Keratinocyte (primary cell): Measurements from ENCODE around the gene SOX5.

Source experiments
- EZH2 ChIP-seq: IDR thresholded peaks from one replicate; pipeline ENCODE4 v1.6.1; 2012; ENCODE audit warnings: inconsistent platforms, mild to moderate bottlenecking, low read length, moderate library complexity
- TF ChIP-seq, protein P1 (sequence below), 3 experiments: IDR thresholded peaks in 1 of 3; conservative IDR thresholded peaks in 1 of 3; optimal IDR thresholded peaks in 1 of 3; 2 replicates in 2 of 3; 3 replicates in 1 of 3; pipeline versions ENCODE3 to v1.5.1; 2011; ENCODE audit warnings: low read length in 3 of 3, mild to moderate bottlenecking in 3 of 3, moderate library complexity in 2 of 3, control low read depth in 1 of 3, inconsistent platforms in 1 of 3; ENCODE audit not compliant: insufficient read depth in 2 of 3; ENCODE audit errors: extremely low read depth in 1 of 3

DNA sequence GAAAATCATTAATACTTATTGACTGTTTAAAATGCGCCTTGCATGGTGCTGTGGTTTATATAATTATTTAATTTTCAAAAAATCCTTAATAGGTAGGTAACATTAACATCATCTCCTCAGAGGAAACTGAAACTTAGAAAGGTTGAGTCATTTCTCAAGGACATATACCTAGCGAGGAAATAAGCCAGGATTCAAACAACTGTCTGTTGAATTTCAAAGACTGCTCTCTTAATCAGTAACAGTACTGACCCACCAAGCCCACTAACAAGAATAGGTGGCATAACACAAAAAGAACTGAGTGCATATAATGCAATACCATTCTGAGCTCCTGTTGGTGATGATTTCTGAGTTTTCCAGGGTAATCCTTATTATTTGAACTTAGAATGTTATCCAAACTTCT is 174.3 kb downstream of the SOX5 start:
- TF ChIP-seq, protein P1, sequence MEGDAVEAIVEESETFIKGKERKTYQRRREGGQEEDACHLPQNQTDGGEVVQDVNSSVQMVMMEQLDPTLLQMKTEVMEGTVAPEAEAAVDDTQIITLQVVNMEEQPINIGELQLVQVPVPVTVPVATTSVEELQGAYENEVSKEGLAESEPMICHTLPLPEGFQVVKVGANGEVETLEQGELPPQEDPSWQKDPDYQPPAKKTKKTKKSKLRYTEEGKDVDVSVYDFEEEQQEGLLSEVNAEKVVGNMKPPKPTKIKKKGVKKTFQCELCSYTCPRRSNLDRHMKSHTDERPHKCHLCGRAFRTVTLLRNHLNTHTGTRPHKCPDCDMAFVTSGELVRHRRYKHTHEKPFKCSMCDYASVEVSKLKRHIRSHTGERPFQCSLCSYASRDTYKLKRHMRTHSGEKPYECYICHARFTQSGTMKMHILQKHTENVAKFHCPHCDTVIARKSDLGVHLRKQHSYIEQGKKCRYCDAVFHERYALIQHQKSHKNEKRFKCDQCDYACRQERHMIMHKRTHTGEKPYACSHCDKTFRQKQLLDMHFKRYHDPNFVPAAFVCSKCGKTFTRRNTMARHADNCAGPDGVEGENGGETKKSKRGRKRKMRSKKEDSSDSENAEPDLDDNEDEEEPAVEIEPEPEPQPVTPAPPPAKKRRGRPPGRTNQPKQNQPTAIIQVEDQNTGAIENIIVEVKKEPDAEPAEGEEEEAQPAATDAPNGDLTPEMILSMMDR (optimal IDR thresholded peaks at IDR 0.05 in 1 of 3, IDR thresholded peaks at IDR 0.05 in 1 of 3, conservative IDR thresholded peaks at IDR 0.05 in 1 of 3; ENCODE audit: extremely low read depth in 1 of 3, insufficient read depth in 2 of 3, low read length in 3 of 3) = no peak
- TF ChIP-seq EZH2 = no peak
